WI38 (cell line): ENCODE data around the gene CNTFR.
A peak's percentile ranks its signal among the peaks of the same experiment; 100 is the strongest.

Source experiments
- H3K4me3 ChIP-seq: 2 replicates; pipeline ENCODE4 v1.5.1; 2011; ENCODE audit warnings: low read depth, mild to moderate bottlenecking, control low read depth, low read length
- TF ChIP-seq, protein P1 (sequence below): IDR thresholded peaks from 2 replicates; pipeline ENCODE4 v1.5.1; 2012; ENCODE audit warnings: low read depth, mild to moderate bottlenecking, control low read depth, low read length

Gene CNTFR

GRCh38 chr9:34603610-34604231, 14.2 kb upstream of the CNTFR start:
- TF ChIP-seq, protein P1, sequence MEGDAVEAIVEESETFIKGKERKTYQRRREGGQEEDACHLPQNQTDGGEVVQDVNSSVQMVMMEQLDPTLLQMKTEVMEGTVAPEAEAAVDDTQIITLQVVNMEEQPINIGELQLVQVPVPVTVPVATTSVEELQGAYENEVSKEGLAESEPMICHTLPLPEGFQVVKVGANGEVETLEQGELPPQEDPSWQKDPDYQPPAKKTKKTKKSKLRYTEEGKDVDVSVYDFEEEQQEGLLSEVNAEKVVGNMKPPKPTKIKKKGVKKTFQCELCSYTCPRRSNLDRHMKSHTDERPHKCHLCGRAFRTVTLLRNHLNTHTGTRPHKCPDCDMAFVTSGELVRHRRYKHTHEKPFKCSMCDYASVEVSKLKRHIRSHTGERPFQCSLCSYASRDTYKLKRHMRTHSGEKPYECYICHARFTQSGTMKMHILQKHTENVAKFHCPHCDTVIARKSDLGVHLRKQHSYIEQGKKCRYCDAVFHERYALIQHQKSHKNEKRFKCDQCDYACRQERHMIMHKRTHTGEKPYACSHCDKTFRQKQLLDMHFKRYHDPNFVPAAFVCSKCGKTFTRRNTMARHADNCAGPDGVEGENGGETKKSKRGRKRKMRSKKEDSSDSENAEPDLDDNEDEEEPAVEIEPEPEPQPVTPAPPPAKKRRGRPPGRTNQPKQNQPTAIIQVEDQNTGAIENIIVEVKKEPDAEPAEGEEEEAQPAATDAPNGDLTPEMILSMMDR, result peak; percentile 95

DNA sequence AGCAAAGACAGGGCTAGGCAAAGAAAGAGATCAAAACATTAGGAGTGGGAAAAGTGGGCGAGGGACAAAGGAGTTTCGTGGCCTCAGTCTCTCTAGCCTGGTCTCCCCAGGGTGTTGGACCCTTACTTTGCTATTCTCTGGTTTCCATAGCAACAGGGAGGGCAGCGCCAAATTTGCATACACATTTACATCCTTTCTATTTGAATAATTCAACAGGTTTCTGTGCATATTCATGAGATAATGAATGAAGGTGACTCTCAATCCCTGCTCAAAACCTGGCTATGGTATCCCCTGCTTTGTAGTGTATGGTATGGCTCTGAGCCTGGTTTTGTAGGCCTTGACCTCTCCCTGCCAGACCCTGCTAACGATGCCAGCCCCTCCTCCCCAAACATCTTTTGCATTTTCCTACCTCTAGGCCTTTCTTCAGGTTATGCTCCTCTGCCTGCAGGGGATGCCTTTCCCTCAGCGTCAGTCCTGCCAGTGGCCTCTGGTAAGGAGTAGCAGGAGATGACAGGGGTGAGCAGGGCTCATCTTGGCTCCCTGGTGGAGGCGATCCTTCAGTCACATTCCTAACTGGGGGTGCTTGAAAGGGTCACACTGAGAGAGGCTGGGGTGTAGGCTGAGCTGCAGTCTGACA, 12.5 kb upstream of the CNTFR start:
- TF ChIP-seq, protein P1, result no peak
- H3K4me3 ChIP-seq, result no peak overlapping the region

More at GRCh38 chr9:34603610-34604231, 14.2 kb upstream of the CNTFR start:
- no peak overlapping the region for H3K4me3 ChIP-seq

GRCh38 chr9:34600908-34601307, 11.4 kb upstream of the CNTFR start:
- TF ChIP-seq, protein P1, result no peak

DNA sequence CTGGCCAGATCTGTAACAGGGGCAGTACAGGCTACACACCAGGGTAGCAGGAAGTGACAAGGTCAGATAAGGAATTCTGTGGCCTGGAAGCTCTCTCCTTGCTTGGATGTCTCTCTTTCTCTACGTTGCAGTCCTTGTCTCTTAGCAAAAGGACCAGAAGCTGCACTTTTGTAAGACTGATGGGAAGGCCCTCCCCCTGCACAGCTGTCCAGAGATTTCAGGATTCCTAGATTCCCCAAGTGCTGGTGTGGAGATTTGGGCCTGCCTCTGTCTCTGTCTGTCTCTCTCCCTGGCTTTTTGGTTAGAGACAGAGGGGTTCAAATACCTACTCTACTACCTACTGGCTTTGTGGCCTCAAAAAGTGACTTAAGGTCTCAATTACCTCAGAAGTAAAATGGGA, 10.0 kb upstream of the CNTFR start:
- no peak overlapping the region for H3K4me3 ChIP-seq
- TF ChIP-seq, protein P1, result no peak

More at GRCh38 chr9:34600908-34601307, 11.4 kb upstream of the CNTFR start:
- no peak overlapping the region for H3K4me3 ChIP-seq

GRCh38 chr9:34594177-34594576, 4.7 kb upstream of the CNTFR start:
- TF ChIP-seq, protein P1, result no peak
- no peak overlapping the region for H3K4me3 ChIP-seq

GRCh38 chr9:34592895-34593601, 3.5 kb upstream of the CNTFR start:
- TF ChIP-seq, protein P1, result no peak
- no peak overlapping the region for H3K4me3 ChIP-seq
